Fibroblast of peridontal ligament (primary cell): ENCODE results near the gene CDH4.

ENCODE experiments used
- DNase-seq: peaks from one replicate; pipeline ENCODE4 v3.0.0-alpha.2; 2010; ENCODE audit errors: extremely low read depth

CDH4 gene

DNA sequence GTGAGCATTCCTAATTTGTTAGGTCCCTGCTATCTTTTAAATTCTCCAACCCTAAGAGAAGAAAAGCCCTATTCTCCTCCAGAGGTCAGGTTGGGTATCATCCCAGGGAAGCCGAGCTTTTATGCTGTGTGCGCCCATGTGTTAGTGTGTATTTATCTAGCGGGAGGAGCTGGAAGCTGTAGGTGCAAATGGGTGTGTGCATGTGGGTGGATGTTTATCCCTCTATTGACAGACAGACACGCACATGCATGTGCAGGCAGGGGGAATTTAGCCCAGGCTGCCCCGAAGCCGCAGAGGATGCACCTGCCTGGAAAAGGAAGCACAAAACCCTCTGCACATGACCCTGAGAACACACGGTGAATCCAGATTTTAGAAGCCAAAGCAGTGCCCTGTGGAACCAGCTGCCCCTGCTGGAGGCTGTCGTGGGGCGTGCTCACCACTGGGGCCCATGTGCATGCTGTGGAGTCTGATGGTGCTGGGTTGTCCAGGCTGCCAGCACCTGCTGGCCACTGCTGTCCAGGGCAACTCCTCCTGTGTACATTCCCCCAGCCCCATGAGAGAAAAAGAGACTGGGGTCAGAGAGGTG lies 416.1 kb downstream of the CDH4 start:
- no peak for DNase-seq

DNA sequence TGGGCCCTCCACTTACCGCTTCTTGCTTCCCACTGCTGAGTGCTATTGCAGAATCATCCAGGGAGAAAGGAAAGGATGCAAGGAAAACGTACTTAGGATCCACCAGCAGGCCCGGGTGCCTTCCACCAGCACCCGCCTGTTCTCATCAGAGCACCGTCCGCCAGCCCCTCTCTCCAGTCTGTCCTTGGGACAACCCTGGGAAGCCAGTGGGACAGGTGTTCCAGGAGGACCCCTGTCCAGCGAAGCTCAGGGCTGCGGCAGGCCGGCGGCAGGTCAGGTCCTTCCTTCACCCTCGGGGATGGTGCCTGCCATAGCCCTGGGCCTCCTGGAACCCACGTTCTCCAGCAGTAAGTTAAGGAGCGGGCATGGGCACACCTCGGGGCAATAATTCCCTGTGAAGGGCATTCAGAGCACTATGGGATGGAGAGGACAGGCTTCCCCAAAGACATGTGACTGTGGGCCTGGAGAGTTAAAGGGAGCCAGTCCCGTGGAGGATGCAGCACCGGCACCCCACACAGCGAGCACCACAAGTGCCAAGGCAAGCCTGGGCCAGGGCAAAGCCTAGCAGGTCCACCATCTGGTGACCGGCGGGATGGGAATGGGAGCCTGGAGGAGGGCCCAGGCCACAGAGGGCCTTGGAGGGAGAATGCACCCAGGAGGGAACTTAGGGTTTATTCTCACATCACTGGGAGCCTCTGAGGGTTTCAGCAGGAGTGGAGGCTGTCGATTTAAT lies 416.9 kb downstream of the CDH4 start:
- no peak for DNase-seq

DNA sequence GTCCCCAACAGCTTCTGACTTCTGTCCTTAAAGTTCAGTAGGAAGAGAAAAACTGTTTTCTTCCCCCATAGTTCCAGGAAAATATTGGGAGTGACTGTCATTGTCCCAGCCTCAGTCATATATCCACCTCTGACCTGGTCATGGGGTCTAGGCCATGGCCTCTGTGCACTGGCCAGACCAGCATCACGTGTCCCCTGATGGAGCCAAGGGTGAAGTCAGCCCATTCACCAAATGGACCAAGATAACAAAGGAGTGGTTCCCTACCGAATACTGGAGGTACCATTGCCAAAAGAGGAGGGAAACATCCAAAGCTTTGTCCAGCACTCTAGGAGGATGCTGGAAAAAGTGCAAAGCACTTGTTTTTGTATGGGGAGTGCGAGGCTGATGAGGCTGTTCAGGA lies 418.2 kb downstream of the CDH4 start:
- DNase-seq: no peak

DNA sequence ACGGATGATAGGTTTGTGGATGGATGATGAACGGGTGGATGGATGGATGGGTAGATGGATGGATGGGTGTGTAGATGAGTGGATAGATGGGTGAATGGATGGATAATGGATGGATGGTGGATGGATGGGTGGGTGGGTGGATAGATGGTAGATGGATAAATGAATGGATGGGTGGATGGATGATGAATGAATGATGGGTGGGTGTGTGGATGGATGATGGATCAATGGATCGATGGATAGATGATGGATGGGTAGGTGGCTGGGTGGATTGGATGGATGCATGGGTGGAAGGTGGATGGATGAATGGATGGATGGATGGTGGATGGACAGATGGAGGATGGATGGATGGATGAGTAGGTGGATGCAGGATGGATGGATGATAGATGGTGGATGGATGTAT lies 419.5 kb downstream of the CDH4 start:
- no peak for DNase-seq

DNA sequence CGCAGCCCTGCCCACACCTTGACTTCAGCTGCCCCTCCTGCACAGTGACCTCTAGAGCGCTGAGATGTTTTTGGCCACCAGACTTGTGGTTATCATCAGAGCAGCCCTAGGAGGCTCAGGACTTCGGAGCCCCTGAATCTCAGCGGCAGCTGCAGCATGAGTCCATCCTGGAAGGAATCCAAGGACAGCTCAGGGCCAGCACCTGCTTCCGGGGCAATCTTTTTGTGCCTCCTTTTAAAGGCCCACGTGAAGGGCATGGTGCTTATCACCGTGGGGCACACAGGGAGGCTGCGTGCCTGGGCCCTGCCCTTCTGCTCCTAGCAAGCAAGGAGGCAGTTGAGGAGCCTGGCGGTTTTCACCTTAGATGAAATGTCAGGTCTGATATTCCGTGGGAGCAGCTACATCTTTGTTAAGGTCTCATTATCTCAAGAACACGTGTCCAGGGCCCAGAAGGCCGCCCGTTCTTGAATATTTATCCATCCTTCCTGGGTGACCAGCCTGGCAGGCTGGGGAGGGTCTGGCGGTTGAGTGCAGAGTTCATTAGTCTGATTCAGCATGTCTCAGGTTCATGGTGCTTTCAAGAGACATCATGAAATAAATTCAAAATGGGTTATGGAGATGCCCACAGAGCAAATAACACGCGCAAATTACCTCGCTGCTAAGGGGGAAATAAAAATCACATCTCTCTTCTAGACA lies 421.2 kb downstream of the CDH4 start:
- no peak for DNase-seq

DNA sequence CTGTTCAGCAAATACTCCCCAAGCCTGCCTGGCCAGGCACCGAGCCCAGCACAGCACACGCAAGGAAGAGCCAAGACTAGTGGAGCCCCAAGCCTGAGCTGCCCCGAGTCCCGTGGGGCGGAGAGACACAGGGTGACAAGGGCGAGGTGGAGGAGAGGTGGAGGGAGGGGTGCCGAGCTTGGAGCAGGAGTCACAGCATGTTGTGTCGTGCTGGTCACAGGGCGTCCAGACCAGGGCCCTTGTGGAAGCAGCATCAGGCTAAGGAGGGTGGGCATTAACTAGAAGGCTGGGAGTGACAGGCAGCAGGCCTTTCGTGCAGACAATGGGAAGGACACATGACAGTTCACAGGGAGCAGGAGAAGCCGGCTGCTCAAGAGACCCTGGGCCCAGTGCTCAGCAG lies 422.1 kb downstream of the CDH4 start:
- no peak for DNase-seq

DNA sequence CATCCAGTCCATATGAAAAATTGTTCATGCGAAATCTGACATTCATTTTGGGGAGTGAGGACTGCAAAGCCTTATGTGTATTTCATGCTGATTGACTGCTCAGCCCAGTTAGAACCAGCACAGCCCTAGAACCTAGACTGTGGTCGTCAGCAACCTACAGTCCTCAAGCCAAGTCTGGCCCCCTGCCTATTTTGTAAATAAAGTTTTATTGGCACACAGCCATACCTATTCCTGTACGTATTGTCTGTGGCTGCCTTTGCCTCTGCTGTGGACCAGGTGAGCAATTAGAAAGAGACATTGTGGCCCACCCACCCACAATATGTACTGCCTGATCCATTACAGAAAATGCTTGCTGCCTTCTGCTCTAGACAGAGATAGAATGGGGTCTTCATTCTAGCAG lies 422.6 kb downstream of the CDH4 start:
- DNase-seq: no peak

DNA sequence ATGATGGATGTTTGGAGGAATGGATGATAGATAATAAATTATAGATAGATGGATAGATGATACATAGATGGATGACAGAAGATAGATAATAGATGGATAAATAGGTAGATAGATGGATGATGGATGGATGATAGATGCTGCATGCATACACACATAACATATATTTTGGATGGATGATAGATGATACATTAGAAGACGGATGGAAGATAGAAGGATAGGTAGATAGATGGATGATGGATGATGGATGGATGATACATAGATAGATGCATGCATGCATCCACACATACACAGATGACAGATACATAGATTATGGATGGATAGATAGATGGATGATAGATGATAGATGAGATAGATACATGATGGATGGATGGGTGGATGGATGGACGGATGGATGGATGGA lies 425.9 kb downstream of the CDH4 start:
- DNase-seq: no peak

DNA sequence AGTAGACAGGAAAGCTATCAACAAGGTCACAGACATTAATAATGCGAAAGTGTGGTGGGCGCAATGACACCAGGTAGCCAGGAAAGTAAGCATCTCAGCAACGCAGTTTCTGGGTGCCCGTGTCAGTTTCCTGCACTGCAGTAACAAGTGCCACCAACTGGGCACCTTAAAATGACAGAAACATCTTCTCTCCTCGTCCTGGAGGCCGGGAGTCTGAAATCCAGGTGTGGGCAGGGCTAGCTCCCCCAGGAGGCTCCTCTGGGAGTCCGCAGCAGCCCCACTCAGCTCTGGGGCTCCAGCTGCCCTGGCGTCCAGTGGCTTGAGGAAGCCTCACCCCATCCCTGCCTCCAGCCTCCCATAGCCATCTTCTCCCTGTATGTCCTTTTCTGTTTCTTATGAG lies 426.4 kb downstream of the CDH4 start:
- DNase-seq: no peak

DNA sequence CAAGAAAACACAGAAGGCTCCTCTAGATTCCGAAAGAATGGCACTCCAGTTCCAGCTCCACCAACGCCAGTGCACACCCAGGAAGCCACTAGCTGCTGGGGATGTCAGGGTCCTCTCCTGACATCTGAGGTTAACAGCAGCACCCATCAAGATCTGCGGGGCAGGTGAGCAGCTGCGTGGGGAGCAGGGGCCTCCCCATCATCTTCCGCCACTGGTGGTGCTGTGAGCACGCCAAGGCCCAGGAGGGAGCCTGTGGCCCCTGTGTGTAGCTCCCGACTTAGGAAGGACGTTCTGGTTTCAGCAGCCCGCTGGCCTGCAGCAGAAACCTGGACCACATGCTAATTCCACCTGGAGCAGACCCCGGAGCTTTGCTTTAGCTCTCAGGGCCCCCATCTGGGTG lies 427.4 kb downstream of the CDH4 start:
- no peak for DNase-seq

DNA sequence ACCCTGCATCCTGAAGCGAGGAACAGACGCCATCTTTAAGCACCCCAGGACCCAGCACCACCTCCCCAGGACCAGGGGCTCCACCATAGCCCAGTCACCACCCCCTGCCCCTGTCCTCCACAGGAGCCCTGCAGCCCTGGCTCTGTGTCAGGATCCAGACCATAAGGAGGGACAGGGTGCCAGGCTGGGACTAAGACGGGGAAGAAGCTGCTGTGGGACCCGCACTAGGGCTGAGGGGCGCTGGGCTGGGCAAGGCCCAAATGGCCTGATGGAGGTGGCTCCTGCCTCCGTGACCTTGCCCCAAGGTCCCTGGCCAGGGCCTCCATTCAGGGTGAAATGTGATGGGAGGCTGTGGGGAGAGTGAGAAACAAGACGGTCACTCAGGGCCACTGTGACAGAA lies 428.0 kb downstream of the CDH4 start:
- DNase-seq: no peak

DNA sequence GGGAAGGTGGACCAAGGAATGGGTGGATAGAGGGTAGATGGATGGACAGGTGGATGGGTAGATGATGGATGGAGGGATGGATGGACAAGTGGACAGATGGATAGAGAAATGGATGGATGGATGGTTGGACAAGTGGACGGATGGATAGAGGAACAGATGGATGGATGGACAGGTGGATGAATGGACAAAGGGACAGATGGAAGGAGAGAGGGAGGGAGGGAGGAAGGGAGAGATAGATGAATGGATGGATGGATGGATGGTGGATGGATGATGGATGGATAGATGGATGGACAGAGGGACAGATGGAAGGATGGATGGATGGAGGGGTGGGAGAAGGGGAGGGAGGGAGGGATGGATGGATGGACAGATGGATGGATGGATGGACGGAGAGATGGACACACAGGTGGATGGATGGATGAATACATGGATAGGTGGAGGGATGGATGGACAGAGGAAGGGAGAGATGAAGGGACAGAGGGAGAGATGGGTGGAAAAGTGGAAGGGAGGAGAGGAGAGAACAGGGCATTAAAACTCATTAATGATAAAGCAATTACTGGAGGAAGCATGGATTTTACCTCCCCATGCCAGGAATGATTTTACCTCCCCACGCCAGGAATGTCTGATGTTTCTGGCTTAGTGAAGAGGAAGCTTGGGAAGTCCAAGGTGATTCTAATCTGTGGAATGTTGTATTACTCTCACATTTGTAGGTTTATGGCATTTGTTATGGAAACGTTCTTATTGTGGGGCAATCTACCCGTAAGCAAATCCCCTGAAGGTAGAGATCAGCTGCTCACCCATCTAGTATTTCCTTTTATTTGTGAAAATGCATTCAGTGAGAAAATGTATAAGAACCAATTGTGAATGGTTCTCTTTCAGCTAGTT lies 430.3 kb downstream of the CDH4 start:
- DNase-seq: no peak

DNA sequence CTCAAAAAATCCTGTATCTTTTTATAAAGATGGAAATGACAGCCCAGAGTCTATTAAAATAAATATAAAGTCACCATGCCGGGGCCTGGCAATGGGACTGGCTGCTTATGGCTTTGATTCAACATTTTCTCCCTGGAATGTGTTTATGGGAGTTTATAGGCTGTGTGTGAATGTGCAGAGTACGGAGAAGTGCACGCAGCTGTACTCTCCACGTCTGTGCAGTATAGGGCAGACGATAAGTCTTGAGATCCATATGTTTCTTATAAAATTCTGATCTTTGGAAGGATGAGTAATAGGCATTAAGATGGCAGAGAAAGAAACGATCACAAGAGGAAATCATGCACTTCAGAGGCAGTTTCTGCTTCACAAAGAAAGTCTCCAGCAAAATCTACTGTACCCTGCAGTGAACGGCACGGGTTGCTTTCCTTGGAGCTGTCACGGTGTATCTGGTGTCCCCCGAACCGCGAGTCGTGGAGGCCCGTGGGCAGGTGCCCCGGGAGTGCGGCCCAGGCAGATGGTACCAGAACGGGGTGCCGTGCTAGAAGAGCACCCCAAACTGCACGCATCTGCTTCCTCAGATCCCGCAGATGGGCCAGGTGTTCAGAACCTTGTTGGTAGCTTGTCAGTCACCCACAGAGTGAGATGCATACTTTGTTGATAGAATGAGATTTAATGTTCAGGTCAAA lies 431.1 kb downstream of the CDH4 start:
- DNase-seq: no peak

DNA sequence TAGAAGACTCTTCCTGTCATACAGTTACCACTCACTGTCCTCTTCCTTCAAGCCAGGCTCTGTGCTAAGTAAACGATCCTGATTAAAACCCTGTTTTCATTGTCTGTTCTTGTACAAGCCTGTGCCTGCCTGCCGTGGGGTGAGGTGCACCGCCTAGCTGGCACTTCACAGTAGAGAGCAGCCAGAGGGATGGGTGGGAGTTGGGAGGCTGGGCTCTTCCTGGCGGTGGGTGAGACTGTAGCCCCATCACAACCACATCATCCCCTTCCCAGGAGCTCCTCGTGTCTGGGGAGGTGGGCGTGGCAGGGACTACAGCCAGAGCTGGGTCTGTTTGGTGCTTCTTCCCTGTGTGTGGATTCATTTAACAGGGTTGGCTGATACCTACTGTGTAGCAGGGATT lies 431.7 kb downstream of the CDH4 start:
- DNase-seq: no peak

DNA sequence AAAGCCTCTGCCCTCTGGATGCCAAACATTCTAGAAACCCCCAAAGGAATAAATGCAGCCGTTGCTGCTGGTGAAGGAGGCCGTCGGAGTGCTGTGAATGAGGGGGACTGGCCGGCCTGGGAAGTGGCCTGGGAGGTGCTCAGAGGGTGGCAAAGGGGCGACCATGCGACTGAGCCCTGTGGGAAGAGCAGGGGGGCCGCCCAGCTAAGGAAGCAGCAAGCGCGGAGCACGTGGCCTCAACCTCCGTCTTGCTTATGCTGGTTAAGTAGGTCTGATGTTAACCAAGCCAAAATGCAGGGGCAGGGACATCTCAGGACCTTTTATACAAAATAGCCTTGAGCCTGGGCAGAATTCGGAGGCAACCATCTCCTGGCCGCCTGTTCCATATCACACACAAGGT lies 432.1 kb downstream of the CDH4 start:
- DNase-seq: no peak

DNA sequence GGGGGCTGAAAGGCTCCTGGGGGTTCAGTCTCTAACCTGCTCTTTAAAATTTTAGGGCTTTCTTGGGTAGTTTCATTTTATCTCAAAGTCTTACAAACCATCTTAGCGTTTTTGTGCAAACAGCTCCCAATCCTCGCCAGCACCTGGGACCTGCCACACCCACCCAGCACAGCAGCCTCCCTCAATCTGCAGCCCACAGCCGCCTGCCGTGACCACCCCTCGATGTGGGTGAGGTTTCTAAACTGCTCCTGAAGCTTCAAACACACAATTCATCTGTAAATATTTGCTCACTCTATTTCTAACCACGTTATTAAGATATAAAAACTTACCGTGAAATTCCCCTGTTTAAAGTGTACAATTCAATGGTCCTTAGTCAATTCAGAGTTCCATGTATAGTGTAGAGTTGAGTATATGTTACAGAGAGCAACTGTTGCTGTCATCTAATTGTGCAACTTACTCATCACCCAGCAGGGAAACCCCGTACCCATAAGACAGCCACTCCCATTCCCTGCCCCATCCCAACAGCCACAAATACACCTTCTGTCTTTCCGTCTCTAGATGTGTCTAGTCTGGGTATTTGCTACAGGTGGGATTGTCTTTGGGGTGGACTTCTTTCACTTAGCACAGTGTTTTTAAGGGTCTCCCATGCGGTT lies 432.6 kb downstream of the CDH4 start:
- DNase-seq: no peak

DNA sequence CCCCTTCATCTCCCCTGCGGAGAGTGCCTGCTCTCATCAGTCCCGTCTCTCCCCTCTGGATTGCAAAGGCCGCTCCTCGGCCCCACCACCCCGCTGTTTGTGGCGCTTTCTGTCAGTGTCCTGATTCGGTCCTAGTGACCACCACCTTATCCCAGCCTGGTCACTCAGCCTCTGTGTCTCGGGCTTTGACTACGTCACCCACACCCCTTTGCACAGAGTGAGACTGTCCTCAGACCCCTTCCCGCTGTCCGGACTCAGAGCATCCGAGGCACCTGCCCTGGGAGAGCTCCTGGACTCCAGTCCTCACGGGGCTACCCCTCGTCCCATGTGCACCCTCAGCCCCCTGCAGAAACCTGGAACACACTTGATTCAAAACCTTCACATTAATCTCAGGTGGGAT lies 433.4 kb downstream of the CDH4 start:
- no peak for DNase-seq

DNA sequence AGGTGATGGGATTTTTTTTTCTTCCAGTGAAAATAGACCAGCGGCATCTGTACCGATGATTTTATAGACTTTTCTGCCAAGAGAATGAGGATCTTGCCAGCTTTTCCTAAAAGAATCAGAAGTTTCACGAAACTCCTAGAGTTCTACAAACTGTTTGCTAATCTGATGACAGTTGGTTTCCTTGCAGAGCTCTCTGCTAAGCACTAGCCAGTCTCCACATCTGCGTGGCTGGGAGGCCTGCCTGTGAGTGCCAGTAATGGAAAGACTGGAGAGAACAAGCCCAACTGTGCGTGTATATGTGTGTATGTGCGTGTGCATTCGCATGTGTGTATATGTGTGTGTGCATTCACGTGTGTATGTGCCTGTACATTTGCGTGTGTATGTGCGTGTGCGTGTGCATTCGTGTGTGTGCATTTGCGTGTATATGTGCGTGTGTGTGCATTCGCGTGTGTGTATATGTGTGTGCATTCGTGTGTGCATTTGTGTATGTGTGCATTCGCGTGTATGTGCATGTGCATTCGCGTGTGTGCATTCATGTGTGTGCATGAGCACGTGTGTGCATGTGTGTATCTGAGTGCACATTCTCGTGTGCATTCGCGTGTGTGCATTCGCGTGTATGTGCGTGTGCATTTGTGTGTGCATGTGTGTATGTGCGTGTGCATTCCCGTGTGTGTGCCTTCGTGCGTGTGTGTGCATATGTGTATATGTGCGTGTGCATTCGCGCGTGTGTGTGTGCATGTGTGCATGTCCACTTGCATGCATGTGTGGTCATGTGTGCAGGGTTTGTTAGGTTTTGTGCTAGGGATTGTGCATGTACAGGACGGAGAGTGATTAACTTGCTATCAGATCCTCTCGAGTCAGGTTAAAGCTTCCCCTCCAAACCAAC lies 434.2 kb downstream of the CDH4 start:
- no peak for DNase-seq

DNA sequence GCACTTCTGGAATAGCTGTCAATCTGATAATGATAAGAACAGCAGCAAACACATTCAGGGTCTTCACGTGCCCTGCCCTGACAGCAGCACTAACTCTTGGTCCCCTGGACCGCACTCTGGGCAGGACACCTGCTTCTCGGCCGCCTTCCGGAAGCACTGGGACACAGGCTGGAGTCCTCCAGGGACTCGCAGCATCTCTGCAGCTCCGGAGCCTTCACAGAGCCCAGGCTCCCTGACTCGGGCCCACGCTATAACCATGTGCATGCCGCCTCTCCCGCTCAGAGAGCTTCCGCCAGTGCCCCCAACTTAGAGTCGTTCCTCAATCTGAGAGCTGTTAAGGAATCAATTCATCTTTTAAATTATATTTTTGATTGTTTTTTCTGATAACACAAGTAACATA lies 436.4 kb downstream of the CDH4 start:
- DNase-seq: no peak

DNA sequence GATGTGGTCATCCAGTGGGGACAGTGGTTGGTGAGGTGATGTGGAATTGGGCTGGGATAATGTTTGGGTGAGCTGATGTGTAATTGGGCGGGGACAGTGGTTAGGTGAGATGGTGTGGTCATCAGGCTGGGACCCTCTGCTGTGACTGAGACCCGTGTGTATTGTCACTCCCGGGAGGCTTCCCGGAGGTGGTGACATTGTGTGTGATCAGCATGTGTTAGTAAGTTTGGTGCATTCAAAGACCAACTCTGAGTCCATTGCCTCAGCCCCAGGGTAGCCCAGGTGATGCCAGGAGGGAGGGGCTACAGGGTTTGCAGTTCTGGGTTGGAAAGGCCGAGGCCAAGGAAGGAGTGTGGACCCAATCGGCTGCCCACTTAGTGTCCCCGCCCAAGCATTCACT lies 438.1 kb downstream of the CDH4 start:
- DNase-seq: no peak
